GM23338 (cell line): Measurements from ENCODE around the gene SAMD4A. TPM values are rescaled to one million over a fixed set of nuclear protein-coding genes. Genes with fewer than 3 reads are reported as not detected.

ENCODE experiments used
- ATAC-seq: fragments of 200-7000 bp; cut with Tn5 transposase; 3 replicates; pipeline ENCODE4 v1.9.1; 2020
- DNase-seq: peaks from one replicate; pipeline ENCODE4 v3.0.0-alpha.2; 2015; ENCODE audit warnings: low spot score
- H2AFZ ChIP-seq: fragments of 200-600 bp; sonication (generic); 2 replicates; pipeline ENCODE4 v1.8.0; 2016; ENCODE audit warnings: antibody characterized with exemption, mild to moderate bottlenecking, moderate library complexity
- H3F3A ChIP-seq: fragments of 200-600 bp; sonication (generic); replicated peaks from 2 replicates; pipeline ENCODE4 v1.8.0; 2017; ENCODE audit warnings: antibody characterized with exemption, mixed run types, low read depth
- H3K27ac ChIP-seq: fragments of 200-600 bp; sonication (generic); 2 replicates; pipeline ENCODE4 v1.6.1; 2016; ENCODE audit warnings: low read depth
- H3K27me3 ChIP-seq: fragments of 200-600 bp; sonication (generic); 2 replicates; pipeline ENCODE4 v1.8.0; 2016; ENCODE audit warnings: mild to moderate bottlenecking, mixed run types, moderate library complexity; ENCODE audit not compliant: insufficient read depth
- H3K36me3 ChIP-seq: fragments of 200-600 bp; sonication (generic); 2 replicates; pipeline ENCODE4 v1.8.0; 2016; ENCODE audit warnings: mild to moderate bottlenecking; ENCODE audit not compliant: insufficient read depth
- H3K4me1 ChIP-seq: fragments of 200-600 bp; sonication (generic); 2 replicates; pipeline ENCODE4 v1.8.0; 2016; ENCODE audit warnings: mild to moderate bottlenecking, moderate library complexity; ENCODE audit not compliant: insufficient read depth
- H3K4me2 ChIP-seq: fragments of 200-600 bp; sonication (generic); 2 replicates; pipeline ENCODE4 v1.7.1; 2017; ENCODE audit warnings: mixed run types
- H3K4me3 ChIP-seq: fragments of 200-600 bp; sonication (generic); 2 replicates; pipeline ENCODE4 v1.6.1; 2016; ENCODE audit warnings: mixed run types
- H3K79me2 ChIP-seq: fragments of 200-600 bp; sonication (generic); replicated peaks from 2 replicates; pipeline ENCODE4 v1.8.0; 2017; ENCODE audit warnings: mild to moderate bottlenecking; ENCODE audit not compliant: insufficient read depth
- H3K9me2 ChIP-seq: fragments of 200-600 bp; sonication (generic); 2 replicates; pipeline ENCODE4 v1.8.0; 2017; ENCODE audit not compliant: insufficient read depth
- H4K20me1 ChIP-seq: fragments of 200-600 bp; sonication (generic); replicated peaks from 2 replicates; pipeline ENCODE4 v1.8.0; 2017; ENCODE audit warnings: mild to moderate bottlenecking; ENCODE audit not compliant: insufficient read depth
- H3K27ac Mint-ChIP-seq: 2 replicates; pipeline ENCODE4 v1.8.0; 2020; ENCODE audit warnings: inconsistent platforms, mild to moderate bottlenecking, moderate library complexity, mixed read lengths
- H3K27me3 Mint-ChIP-seq: 3 replicates; pipeline ENCODE4 v1.8.0; 2022; ENCODE audit warnings: low read depth, mild to moderate bottlenecking, moderate library complexity, mixed read lengths, inconsistent platforms; ENCODE audit not compliant: insufficient read depth, poor library complexity
- H3K36me3 Mint-ChIP-seq: 3 replicates; pipeline ENCODE4 v1.8.0; 2021; ENCODE audit warnings: low read depth, mild to moderate bottlenecking, inconsistent platforms, moderate library complexity, mixed read lengths
- H3K4me1 Mint-ChIP-seq: 3 replicates; pipeline ENCODE4 v1.8.0; 2020; ENCODE audit warnings: mild to moderate bottlenecking, inconsistent platforms, mixed read lengths
- H3K4me3 Mint-ChIP-seq: 3 replicates; pipeline ENCODE4 v1.8.0; 2021; ENCODE audit warnings: moderate library complexity, mild to moderate bottlenecking, inconsistent platforms, mixed read lengths
- H3K9me3 Mint-ChIP-seq: 3 replicates; pipeline ENCODE4 v1.8.0; 2020; ENCODE audit warnings: moderate library complexity, mild to moderate bottlenecking, inconsistent platforms, mixed read lengths
- CREB1 ChIP-seq: fragments of 250-450 bp; sonication (Bioruptor Pico); IDR thresholded peaks from 2 replicates; pipeline ENCODE4 v1.5.0; 2020; ENCODE audit warnings: low read depth, mild to moderate bottlenecking, moderate library complexity
- CTCF ChIP-seq, 2 experiments: fragments of 200-600 bp in 1 of 2; sonication (generic) in 1 of 2; conservative IDR thresholded peaks; 2 replicates each; pipeline versions ENCODE4 v1.5.1 to v1.6.1; 2016 to 2017; ENCODE audit warnings: antibody characterized with exemption in 2 of 2, low read depth in 2 of 2, mild to moderate bottlenecking in 2 of 2, moderate library complexity in 1 of 2
- ETS1 ChIP-seq: IDR thresholded peaks from 2 replicates; pipeline ENCODE4 v1.6.1; 2016; ENCODE audit warnings: antibody characterized with exemption
- EZH2 ChIP-seq: fragments of 200-600 bp; sonication (generic); IDR thresholded peaks from one replicate; pipeline ENCODE4 v1.8.0; 2017; ENCODE audit warnings: antibody characterized with exemption, mild to moderate bottlenecking, low read depth; ENCODE audit not compliant: unreplicated experiment
- EZH2phosphoT487 ChIP-seq: fragments of 200-600 bp; sonication (generic); IDR thresholded peaks from one replicate; pipeline ENCODE4 v1.8.1; 2018; ENCODE audit warnings: antibody characterized with exemption; ENCODE audit not compliant: unreplicated experiment
- JUNB ChIP-seq: IDR thresholded peaks from one replicate; pipeline ENCODE4 v1.6.1; 2016; ENCODE audit warnings: antibody characterized with exemption; ENCODE audit not compliant: unreplicated experiment
- NANOG ChIP-seq: IDR thresholded peaks from 2 replicates; pipeline ENCODE4 v1.6.1; 2016; ENCODE audit warnings: antibody characterized with exemption, borderline replicate concordance
- POLR2AphosphoS5 ChIP-seq: IDR thresholded peaks from 2 replicates; pipeline ENCODE4 v1.6.1; 2016; ENCODE audit warnings: antibody characterized with exemption, low read depth
- STAT1 ChIP-seq: IDR thresholded peaks from one replicate; pipeline ENCODE4 v1.6.1; 2016; ENCODE audit warnings: antibody characterized with exemption; ENCODE audit not compliant: unreplicated experiment
- ZNF114 ChIP-seq: fragments of 250-450 bp; sonication (Bioruptor Pico); IDR thresholded peaks from 2 replicates; pipeline ENCODE4 v1.5.0; 2020; ENCODE audit warnings: mild to moderate bottlenecking, moderate library complexity
- ZNF331 ChIP-seq: fragments of 250-450 bp; sonication (Bioruptor Pico); IDR thresholded peaks from 2 replicates; pipeline ENCODE4 v1.5.0; 2020; ENCODE audit warnings: low read depth, mild to moderate bottlenecking, moderate library complexity
- polyA plus RNA-seq: library from polyadenylated mRNA; unstranded; fragments of >200 nt; fragmentation: Nextera tagmentation; extraction: Ambion mirVana; gene quantifications from 2 replicates; pipeline ENCODE4 v1.2.1, GENCODE V29; 2016
- total RNA-seq: library from RNA; depleted of rRNA; stranded (reverse); fragments of >200 nt; shearing (Covaris generic); gene quantifications from 2 replicates; pipeline ENCODE4 v1.2.3, GENCODE V29; 2014

The SAMD4A gene
- total and polyA plus RNA-seq, 2 experiments from 2014 or later: 1.6 to 6.9 TPM

GRCh38 chr14:54806616-54807015, 239.7 kb downstream of the SAMD4A start:
- Histone ChIP-seq H3K9me2 (no peaks in the 10 kb centered on the region), H2AFZ (no peak overlapping the region), H3F3A (0 out of 2 replicates have a peak, but pooled peaks cover 4% of the 10 kb centered on the region), H3K79me2 (no peaks in the 10 kb centered on the region), H3K4me2 (no peak overlapping the region; the same call in 1 of the 2 replicates), H3K27me3 (no peaks in the 10 kb centered on the region), H3K36me3 (no peaks in the 10 kb centered on the region; the same call in 1 of the 2 replicates), H3K4me1 (peaks cover 18% of the 10 kb centered on the region), H4K20me1 (no peaks in the 10 kb centered on the region), H3K4me3 (no peak overlapping the region), H3K27ac (no peak overlapping the region)
- TF ChIP-seq ETS1: no peak
- no peak for TF ChIP-seq JUNB
- TF ChIP-seq EZH2phosphoT487: no peak
- TF ChIP-seq NANOG: no peak
- TF ChIP-seq ZNF331: no peak
- TF ChIP-seq POLR2AphosphoS5: no peak
- TF ChIP-seq CTCF (conservative IDR thresholded peaks at IDR 0.05; ENCODE audit: low read depth in 2 of 2): no peak
- no peak for TF ChIP-seq STAT1
- TF ChIP-seq ZNF114 (CRISPR knock-in tag): no peak
- no peak for TF ChIP-seq EZH2
- TF ChIP-seq CREB1 (CRISPR knock-in tag): no peak
- Mint-ChIP-seq H3K27me3 (peaks cover 8% of the 10 kb centered on the region), H3K4me3 (no peak overlapping the region), H3K27ac (no peak overlapping the region), H3K9me3 (no peaks in the 10 kb centered on the region), H3K36me3 (no peaks in the 10 kb centered on the region), H3K4me1 (peaks cover 23% of the 10 kb centered on the region)
- no peak for DNase-seq
- no peak for ATAC-seq

GRCh38 chr14:54807428-54807827, 240.5 kb downstream of the SAMD4A start:
- no peak overlapping the region for H3K4me3 ChIP-seq
- Mint-ChIP-seq H3K4me1 (peaks cover 23% of the 10 kb centered on the region), H3K36me3 (no peaks in the 10 kb centered on the region), H3K4me3 (no peak overlapping the region), H3K27ac (no peak overlapping the region), H3K27me3 (peaks cover 8% of the 10 kb centered on the region), H3K9me3 (no peaks in the 10 kb centered on the region)
- DNase-seq: no peak
- no peaks in the 10 kb centered on the region for H3K9me2 ChIP-seq
- peaks cover 18% of the 10 kb centered on the region for H3K4me1 ChIP-seq
- no peaks in the 10 kb centered on the region for H3K27me3 ChIP-seq
- H3K79me2 ChIP-seq: no peaks in the 10 kb centered on the region
- no peaks in the 10 kb centered on the region for H4K20me1 ChIP-seq
- H3K27ac ChIP-seq: no peak overlapping the region
- no peaks in the 10 kb centered on the region; the same call in 1 of the 2 replicates for H3K36me3 ChIP-seq
- 0 out of 2 replicates have a peak, but pooled peaks cover 4% of the 10 kb centered on the region for H3F3A ChIP-seq
- no peak overlapping the region for H2AFZ ChIP-seq
- no peak overlapping the region for H3K4me2 ChIP-seq
- TF ChIP-seq JUNB: no peak
- no peak for ATAC-seq
